WTC11 (cell line): ENCODE results near the gene RAPGEF5. TPM values are rescaled to one million over a fixed set of nuclear protein-coding genes. Genes with fewer than 3 reads are reported as not detected.
A peak's percentile ranks its signal among the peaks of the same experiment; 100 is the strongest.

Experiments
- ATAC-seq: fragments of 200-7000 bp; cut with Tn5 transposase; 2 replicates; pipeline ENCODE4 v1.10.0; 2021; ENCODE audit warnings: mild to moderate bottlenecking, moderate library complexity
- CTCF ChIA-PET: fragments of 300-600 bp; sonication (Branson Sonifier 250); formaldehyde crosslinking; loops from one replicate; lab custom pipeline; 2021; ENCODE audit warnings: antibody characterized with exemption; lab: Charles Lee
- POLR2A ChIA-PET: fragments of 350-600 bp; sonication (Branson Sonifier 250); formaldehyde crosslinking; loops from one replicate; lab custom pipeline; 2021; ENCODE audit warnings: antibody characterized with exemption; lab: Charles Lee
- DNase-seq: peaks from one replicate; pipeline ENCODE4 v3.0.0; 2021; ENCODE audit warnings: low spot score
- H3K27ac Mint-ChIP-seq: 2 replicates; pipeline ENCODE4 v1.8.0; 2021; ENCODE audit warnings: mixed read lengths
- H3K27me3 Mint-ChIP-seq: 2 replicates; pipeline ENCODE4 v1.8.0; 2021; ENCODE audit warnings: low read depth, mild to moderate bottlenecking, moderate library complexity, mixed read lengths
- H3K36me3 Mint-ChIP-seq: 2 replicates; pipeline ENCODE4 v1.8.0; 2021; ENCODE audit warnings: mixed read lengths
- H3K4me1 Mint-ChIP-seq: 2 replicates; pipeline ENCODE4 v1.8.0; 2022; ENCODE audit warnings: mixed read lengths
- H3K4me3 Mint-ChIP-seq: 2 replicates; pipeline ENCODE4 v1.8.0; 2021; ENCODE audit warnings: mild to moderate bottlenecking, moderate library complexity, mixed read lengths
- H3K9me3 Mint-ChIP-seq: 2 replicates; pipeline ENCODE4 v1.8.0; 2021; ENCODE audit warnings: mixed read lengths
- ELF4 ChIP-seq: sonication (generic); formaldehyde crosslinking; IDR thresholded peaks from 2 replicates; pipeline ENCODE4 v1.8.1; 2022; ENCODE audit warnings: low read depth, mild to moderate bottlenecking, moderate library complexity, missing genetic modification reagents
- ETV6 ChIP-seq: sonication (generic); formaldehyde crosslinking; IDR thresholded peaks from 2 replicates; pipeline ENCODE4 v1.8.1; 2022; ENCODE audit warnings: mild to moderate bottlenecking, missing genetic modification reagents
- IRF2 ChIP-seq: sonication (generic); formaldehyde crosslinking; IDR thresholded peaks from 2 replicates; pipeline ENCODE4 v1.8.0; 2022; ENCODE audit warnings: low read depth, missing genetic modification reagents, borderline replicate concordance
- JUN ChIP-seq: sonication (generic); formaldehyde crosslinking; IDR thresholded peaks from 2 replicates; pipeline ENCODE4 v1.8.0; 2023; ENCODE audit warnings: mild to moderate bottlenecking, missing genetic modification reagents
- MYBL2 ChIP-seq: sonication (generic); formaldehyde crosslinking; IDR thresholded peaks from 2 replicates; pipeline ENCODE4 v1.8.1; 2023; ENCODE audit warnings: mild to moderate bottlenecking, moderate library complexity, missing genetic modification reagents
- NR1H2 ChIP-seq: sonication (generic); formaldehyde crosslinking; IDR thresholded peaks from 2 replicates; pipeline ENCODE4 v1.9.0; 2021; ENCODE audit warnings: mild to moderate bottlenecking, moderate library complexity, missing genetic modification reagents
- NR3C1 ChIP-seq: sonication (generic); formaldehyde crosslinking; conservative IDR thresholded peaks from 2 replicates; pipeline ENCODE4 v1.8.1; 2023; ENCODE audit warnings: low read depth, mild to moderate bottlenecking, missing genetic modification reagents
- OVOL2 ChIP-seq: fragments of 250-450 bp; sonication (Bioruptor Pico); IDR thresholded peaks from 2 replicates; pipeline ENCODE4 v1.9.0; 2021; ENCODE audit warnings: mild to moderate bottlenecking, borderline replicate concordance
- SOX15 ChIP-seq: fragments of 250-450 bp; sonication (Bioruptor Pico); IDR thresholded peaks from 2 replicates; pipeline ENCODE4 v1.9.0; 2021; ENCODE audit warnings: mild to moderate bottlenecking
- total RNA-seq: library from RNA; stranded (reverse); gene quantifications from 3 replicates; pipeline ENCODE4 v1.2.3, GENCODE V29; 2021
- TF ChIP-seq, protein P1 (sequence below): fragments of 250-450 bp; sonication (Bioruptor Pico); IDR thresholded peaks from 2 replicates; pipeline ENCODE4 v1.8.0; 2021; ENCODE audit warnings: mild to moderate bottlenecking
- TF ChIP-seq, protein P2 (sequence below): fragments of 250-450 bp; sonication (Bioruptor Pico); IDR thresholded peaks from 2 replicates; pipeline ENCODE4 v1.9.0; 2021; ENCODE audit warnings: mild to moderate bottlenecking
- TF ChIP-seq, protein P3 (sequence below): fragments of 250-450 bp; sonication (Bioruptor Pico); IDR thresholded peaks from 2 replicates; pipeline ENCODE4 v1.9.0; 2021; ENCODE audit warnings: mild to moderate bottlenecking
- TF ChIP-seq, protein P4 (sequence below): sonication (generic); formaldehyde crosslinking; IDR thresholded peaks from 2 replicates; pipeline ENCODE4 v1.8.1; 2023; ENCODE audit warnings: mild to moderate bottlenecking, moderate library complexity, missing genetic modification reagents
- TF ChIP-seq, protein P5 (sequence below): sonication (generic); formaldehyde crosslinking; IDR thresholded peaks from 2 replicates; pipeline ENCODE4 v1.8.0; 2023; ENCODE audit warnings: missing genetic modification reagents
- TF ChIP-seq, protein P6 (sequence below): sonication (generic); formaldehyde crosslinking; IDR thresholded peaks from 2 replicates; pipeline ENCODE4 v1.8.1; 2023; ENCODE audit warnings: mild to moderate bottlenecking, missing genetic modification reagents, moderate library complexity
- TF ChIP-seq, protein P7 (sequence below): sonication (generic); formaldehyde crosslinking; conservative IDR thresholded peaks from 2 replicates; pipeline ENCODE4 v1.8.1; 2022; ENCODE audit warnings: mild to moderate bottlenecking, missing genetic modification reagents
- TF ChIP-seq, protein P8 (sequence below): fragments of 250-450 bp; sonication (Bioruptor Pico); IDR thresholded peaks from 2 replicates; pipeline ENCODE4 v1.9.0; 2021; ENCODE audit warnings: mild to moderate bottlenecking, borderline replicate concordance

Gene RAPGEF5
- total RNA-seq, 1 experiment from 2014 or later = 12.3 TPM

DNA sequence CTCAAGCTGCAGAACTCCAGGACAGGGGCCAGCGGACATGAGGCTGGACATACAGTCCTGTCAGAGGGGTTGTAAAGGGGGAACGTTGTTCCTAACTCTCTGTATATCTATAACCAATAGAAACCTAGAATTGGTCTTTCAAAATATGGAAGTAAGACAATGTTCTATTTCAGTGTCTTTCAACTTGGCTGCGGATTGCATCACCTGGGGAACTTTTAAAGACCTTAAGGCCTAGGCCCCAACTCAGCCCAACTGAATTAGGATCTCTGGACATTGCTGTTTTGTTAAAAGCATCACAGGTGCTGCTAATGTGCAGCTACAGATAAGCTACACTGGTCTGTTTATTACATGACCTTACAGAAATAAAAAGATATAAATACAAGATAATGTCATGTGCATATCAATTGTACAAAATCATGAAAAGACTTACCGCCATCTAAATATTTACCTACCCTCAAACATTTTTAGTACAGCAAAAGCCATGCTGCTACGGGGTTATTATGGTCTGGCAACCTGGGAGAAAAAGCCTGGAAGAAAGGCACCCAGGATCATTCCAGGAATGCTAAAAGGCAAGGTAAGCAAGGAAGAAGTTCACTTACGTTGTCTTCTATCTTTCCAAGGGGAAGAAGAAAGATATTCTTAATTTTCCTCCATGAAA is 169.1 kb downstream of the RAPGEF5 start:
- Mint-ChIP-seq H3K27me3 (peaks cover 5% of the 10 kb centered on the region), H3K4me3 (no peak overlapping the region), H3K36me3 (no peaks in the 10 kb centered on the region), H3K4me1 (peaks cover 61% of the 10 kb centered on the region), H3K9me3 (no peaks in the 10 kb centered on the region), H3K27ac (no peak overlapping the region)
- ChIA-PET POLR2A (no interaction called here), CTCF (no interaction called here)
- ATAC-seq = no peak
- TF ChIP-seq, protein P1, sequence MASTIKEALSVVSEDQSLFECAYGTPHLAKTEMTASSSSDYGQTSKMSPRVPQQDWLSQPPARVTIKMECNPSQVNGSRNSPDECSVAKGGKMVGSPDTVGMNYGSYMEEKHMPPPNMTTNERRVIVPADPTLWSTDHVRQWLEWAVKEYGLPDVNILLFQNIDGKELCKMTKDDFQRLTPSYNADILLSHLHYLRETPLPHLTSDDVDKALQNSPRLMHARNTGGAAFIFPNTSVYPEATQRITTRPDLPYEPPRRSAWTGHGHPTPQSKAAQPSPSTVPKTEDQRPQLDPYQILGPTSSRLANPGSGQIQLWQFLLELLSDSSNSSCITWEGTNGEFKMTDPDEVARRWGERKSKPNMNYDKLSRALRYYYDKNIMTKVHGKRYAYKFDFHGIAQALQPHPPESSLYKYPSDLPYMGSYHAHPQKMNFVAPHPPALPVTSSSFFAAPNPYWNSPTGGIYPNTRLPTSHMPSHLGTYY (CRISPR knock-in tag) = no peak
- TF ChIP-seq, protein P2, sequence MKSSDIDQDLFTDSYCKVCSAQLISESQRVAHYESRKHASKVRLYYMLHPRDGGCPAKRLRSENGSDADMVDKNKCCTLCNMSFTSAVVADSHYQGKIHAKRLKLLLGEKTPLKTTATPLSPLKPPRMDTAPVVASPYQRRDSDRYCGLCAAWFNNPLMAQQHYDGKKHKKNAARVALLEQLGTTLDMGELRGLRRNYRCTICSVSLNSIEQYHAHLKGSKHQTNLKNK (CRISPR knock-in tag) = no peak
- TF ChIP-seq OVOL2 (CRISPR knock-in tag) (no peak), ELF4 (CRISPR knock-in tag) (no peak), SOX15 (CRISPR knock-in tag) (no peak), MYBL2 (CRISPR knock-in tag) (no peak), NR3C1 (CRISPR knock-in tag) (no peak), IRF2 (CRISPR knock-in tag) (no peak), NR1H2 (no peak)
- TF ChIP-seq, protein P3, sequence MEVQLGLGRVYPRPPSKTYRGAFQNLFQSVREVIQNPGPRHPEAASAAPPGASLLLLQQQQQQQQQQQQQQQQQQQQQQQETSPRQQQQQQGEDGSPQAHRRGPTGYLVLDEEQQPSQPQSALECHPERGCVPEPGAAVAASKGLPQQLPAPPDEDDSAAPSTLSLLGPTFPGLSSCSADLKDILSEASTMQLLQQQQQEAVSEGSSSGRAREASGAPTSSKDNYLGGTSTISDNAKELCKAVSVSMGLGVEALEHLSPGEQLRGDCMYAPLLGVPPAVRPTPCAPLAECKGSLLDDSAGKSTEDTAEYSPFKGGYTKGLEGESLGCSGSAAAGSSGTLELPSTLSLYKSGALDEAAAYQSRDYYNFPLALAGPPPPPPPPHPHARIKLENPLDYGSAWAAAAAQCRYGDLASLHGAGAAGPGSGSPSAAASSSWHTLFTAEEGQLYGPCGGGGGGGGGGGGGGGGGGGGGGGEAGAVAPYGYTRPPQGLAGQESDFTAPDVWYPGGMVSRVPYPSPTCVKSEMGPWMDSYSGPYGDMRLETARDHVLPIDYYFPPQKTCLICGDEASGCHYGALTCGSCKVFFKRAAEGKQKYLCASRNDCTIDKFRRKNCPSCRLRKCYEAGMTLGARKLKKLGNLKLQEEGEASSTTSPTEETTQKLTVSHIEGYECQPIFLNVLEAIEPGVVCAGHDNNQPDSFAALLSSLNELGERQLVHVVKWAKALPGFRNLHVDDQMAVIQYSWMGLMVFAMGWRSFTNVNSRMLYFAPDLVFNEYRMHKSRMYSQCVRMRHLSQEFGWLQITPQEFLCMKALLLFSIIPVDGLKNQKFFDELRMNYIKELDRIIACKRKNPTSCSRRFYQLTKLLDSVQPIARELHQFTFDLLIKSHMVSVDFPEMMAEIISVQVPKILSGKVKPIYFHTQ (CRISPR knock-in tag) = no peak
- TF ChIP-seq, protein P4, sequence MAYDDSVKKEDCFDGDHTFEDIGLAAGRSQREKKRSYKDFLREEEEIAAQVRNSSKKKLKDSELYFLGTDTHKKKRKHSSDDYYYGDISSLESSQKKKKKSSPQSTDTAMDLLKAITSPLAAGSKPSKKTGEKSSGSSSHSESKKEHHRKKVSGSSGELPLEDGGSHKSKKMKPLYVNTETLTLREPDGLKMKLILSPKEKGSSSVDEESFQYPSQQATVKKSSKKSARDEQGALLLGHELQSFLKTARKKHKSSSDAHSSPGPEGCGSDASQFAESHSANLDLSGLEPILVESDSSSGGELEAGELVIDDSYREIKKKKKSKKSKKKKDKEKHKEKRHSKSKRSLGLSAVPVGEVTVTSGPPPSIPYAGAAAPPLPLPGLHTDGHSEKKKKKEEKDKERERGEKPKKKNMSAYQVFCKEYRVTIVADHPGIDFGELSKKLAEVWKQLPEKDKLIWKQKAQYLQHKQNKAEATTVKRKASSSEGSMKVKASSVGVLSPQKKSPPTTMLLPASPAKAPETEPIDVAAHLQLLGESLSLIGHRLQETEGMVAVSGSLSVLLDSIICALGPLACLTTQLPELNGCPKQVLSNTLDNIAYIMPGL = no peak
- TF ChIP-seq, protein P5, sequence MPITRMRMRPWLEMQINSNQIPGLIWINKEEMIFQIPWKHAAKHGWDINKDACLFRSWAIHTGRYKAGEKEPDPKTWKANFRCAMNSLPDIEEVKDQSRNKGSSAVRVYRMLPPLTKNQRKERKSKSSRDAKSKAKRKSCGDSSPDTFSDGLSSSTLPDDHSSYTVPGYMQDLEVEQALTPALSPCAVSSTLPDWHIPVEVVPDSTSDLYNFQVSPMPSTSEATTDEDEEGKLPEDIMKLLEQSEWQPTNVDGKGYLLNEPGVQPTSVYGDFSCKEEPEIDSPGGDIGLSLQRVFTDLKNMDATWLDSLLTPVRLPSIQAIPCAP (CRISPR knock-in tag) = no peak
- TF ChIP-seq, protein P6, sequence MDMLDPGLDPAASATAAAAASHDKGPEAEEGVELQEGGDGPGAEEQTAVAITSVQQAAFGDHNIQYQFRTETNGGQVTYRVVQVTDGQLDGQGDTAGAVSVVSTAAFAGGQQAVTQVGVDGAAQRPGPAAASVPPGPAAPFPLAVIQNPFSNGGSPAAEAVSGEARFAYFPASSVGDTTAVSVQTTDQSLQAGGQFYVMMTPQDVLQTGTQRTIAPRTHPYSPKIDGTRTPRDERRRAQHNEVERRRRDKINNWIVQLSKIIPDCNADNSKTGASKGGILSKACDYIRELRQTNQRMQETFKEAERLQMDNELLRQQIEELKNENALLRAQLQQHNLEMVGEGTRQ (CRISPR knock-in tag) = no peak
- no peak for DNase-seq

DNA sequence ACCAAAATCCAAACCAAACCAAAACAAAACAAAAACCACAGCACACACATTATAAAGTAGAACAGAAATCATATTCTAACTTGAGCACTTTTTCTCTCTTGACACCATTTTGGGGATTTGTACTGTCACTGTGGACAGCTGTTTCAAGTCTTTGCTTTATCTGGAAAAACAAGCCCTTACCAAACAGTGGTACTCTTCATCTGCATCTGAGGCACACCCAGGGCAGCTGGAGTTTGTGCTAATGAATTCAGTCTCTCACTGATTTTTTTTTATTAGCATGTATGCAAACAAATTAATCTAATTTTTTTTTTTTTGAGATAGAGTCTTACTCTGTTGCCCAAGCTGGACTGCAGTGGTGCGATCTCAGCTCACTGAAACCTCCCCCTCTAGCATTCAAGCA is 171.4 kb downstream of the RAPGEF5 start:
- CTCF ChIA-PET = interaction anchor here (1.9 kb wide), 1 partner anchor 76 kb away, joined by 13 read pairs; no protein-coding TSS in a partner anchor
- H3K27ac Mint-ChIP-seq = peak overlapping the region; percentile 78
- TF ChIP-seq JUN (no peak), NR3C1 (CRISPR knock-in tag) (no peak), ETV6 (CRISPR knock-in tag) (no peak)
- TF ChIP-seq, protein P7, sequence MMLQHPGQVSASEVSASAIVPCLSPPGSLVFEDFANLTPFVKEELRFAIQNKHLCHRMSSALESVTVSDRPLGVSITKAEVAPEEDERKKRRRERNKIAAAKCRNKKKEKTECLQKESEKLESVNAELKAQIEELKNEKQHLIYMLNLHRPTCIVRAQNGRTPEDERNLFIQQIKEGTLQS (CRISPR knock-in tag) = no peak
- TF ChIP-seq, protein P8, sequence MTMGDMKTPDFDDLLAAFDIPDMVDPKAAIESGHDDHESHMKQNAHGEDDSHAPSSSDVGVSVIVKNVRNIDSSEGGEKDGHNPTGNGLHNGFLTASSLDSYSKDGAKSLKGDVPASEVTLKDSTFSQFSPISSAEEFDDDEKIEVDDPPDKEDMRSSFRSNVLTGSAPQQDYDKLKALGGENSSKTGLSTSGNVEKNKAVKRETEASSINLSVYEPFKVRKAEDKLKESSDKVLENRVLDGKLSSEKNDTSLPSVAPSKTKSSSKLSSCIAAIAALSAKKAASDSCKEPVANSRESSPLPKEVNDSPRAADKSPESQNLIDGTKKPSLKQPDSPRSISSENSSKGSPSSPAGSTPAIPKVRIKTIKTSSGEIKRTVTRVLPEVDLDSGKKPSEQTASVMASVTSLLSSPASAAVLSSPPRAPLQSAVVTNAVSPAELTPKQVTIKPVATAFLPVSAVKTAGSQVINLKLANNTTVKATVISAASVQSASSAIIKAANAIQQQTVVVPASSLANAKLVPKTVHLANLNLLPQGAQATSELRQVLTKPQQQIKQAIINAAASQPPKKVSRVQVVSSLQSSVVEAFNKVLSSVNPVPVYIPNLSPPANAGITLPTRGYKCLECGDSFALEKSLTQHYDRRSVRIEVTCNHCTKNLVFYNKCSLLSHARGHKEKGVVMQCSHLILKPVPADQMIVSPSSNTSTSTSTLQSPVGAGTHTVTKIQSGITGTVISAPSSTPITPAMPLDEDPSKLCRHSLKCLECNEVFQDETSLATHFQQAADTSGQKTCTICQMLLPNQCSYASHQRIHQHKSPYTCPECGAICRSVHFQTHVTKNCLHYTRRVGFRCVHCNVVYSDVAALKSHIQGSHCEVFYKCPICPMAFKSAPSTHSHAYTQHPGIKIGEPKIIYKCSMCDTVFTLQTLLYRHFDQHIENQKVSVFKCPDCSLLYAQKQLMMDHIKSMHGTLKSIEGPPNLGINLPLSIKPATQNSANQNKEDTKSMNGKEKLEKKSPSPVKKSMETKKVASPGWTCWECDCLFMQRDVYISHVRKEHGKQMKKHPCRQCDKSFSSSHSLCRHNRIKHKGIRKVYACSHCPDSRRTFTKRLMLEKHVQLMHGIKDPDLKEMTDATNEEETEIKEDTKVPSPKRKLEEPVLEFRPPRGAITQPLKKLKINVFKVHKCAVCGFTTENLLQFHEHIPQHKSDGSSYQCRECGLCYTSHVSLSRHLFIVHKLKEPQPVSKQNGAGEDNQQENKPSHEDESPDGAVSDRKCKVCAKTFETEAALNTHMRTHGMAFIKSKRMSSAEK (CRISPR knock-in tag) = no peak

More for the DNA sequence above, 171.4 kb downstream of the RAPGEF5 start:
- Mint-ChIP-seq H3K4me1 (peaks cover 51% of the 10 kb centered on the region), H3K36me3 (peaks cover 3% of the 10 kb centered on the region), H3K9me3 (peaks cover 4% of the 10 kb centered on the region), H3K4me3 (no peak overlapping the region; the same call in 1 of the 2 replicates), H3K27me3 (no peaks in the 10 kb centered on the region)
- ATAC-seq (no peak), DNase-seq (no peak)
- POLR2A ChIA-PET = no interaction called here
